ENCODE measurements around the gene TIMM50.

TIMM50 gene

DNA sequence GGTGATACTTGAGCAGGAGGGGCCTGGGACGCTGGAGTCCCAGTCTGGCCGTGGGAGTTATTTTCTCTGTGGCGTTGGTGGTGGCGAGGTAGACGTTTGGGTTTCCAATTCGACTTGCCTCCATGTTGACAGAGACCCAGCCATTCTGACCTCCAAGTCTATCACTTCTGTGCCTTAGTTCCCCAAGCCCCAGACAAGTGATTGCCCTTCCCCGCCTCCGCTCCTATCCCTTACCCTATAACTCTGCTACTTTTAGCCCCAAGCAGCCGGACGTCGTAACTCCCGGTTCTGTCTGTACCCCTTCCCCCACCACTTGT, 549 bp downstream of the TIMM50 start:
- Histone ChIP-seq H3K36me3 (ENCODE audit: low read length) (no peaks in the 10 kb centered on the region; the same call in 1 of the 2 replicates), H3K9me2 (replicated peaks; ENCODE audit: insufficient read depth, low read length) (no peaks in the 10 kb centered on the region), H3K9me3 (ENCODE audit: insufficient read depth, low read length) (no peaks in the 10 kb centered on the region), H3K4me3 (ENCODE audit: insufficient read depth, low read length, poor library complexity, severe bottlenecking) (peak overlapping the region; percentile 77), H2AFZ (ENCODE audit: low read depth, low read length, severe bottlenecking) (peak overlapping the region; percentile 53), H3F3A (ENCODE audit: insufficient read depth) (peaks cover 11% of the 10 kb centered on the region), H3K27ac (ENCODE audit: low read depth, low read length) (peak overlapping the region; percentile 19; the same call in 1 of the 2 replicates), H3K79me2 (ENCODE audit: insufficient read depth, low read length) (peaks cover 22% of the 10 kb centered on the region), H3K27me3 (ENCODE audit: low read length) (no peaks in the 10 kb centered on the region), H3K9ac (ENCODE audit: low read length) (peak overlapping the region; percentile 91), H3K4me2 (ENCODE audit: low read depth, low read length, poor library complexity, severe bottlenecking) (peak overlapping the region; percentile 76), H4K20me1 (ENCODE audit: low read depth, low read length) (no peaks in the 10 kb centered on the region)
- TF ChIP-seq, protein P1, sequence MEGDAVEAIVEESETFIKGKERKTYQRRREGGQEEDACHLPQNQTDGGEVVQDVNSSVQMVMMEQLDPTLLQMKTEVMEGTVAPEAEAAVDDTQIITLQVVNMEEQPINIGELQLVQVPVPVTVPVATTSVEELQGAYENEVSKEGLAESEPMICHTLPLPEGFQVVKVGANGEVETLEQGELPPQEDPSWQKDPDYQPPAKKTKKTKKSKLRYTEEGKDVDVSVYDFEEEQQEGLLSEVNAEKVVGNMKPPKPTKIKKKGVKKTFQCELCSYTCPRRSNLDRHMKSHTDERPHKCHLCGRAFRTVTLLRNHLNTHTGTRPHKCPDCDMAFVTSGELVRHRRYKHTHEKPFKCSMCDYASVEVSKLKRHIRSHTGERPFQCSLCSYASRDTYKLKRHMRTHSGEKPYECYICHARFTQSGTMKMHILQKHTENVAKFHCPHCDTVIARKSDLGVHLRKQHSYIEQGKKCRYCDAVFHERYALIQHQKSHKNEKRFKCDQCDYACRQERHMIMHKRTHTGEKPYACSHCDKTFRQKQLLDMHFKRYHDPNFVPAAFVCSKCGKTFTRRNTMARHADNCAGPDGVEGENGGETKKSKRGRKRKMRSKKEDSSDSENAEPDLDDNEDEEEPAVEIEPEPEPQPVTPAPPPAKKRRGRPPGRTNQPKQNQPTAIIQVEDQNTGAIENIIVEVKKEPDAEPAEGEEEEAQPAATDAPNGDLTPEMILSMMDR (IDR thresholded peaks at IDR 0.05; ENCODE audit: insufficient read depth, low read length, poor library complexity, severe bottlenecking): no peak
- TF ChIP-seq EZH2phosphoT487 (conservative IDR thresholded peaks at IDR 0.05; ENCODE audit: low read length): no peak

DNA sequence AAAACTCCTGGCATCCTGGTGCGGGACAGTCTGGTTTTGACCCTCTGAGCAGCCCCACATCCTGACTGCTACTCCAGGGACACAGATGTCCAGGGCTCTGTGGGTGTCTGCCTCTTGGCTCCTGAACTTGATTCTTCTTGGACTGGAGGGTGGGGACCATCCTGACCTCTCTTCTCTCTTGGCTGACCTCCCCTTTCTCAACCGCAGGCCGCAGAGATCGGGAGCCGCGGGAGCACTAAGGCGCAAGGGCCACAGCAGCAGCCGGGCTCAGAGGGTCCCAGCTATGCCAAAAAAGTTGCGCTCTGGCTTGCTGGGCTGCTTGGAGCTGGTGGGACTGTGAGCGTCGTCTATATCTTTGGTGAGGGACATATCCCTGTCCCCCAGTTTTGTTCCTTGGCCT, 1.0 kb downstream of the TIMM50 start:
- Histone ChIP-seq H2AFZ (ENCODE audit: low read depth, low read length, severe bottlenecking) (no peak overlapping the region), H3K9me2 (replicated peaks; ENCODE audit: insufficient read depth, low read length) (no peaks in the 10 kb centered on the region), H3K27me3 (ENCODE audit: low read length) (no peaks in the 10 kb centered on the region), H3K4me2 (ENCODE audit: low read depth, low read length, poor library complexity, severe bottlenecking) (peak overlapping the region; percentile 76), H3K36me3 (ENCODE audit: low read length) (no peaks in the 10 kb centered on the region), H3K9me3 (ENCODE audit: insufficient read depth, low read length) (no peaks in the 10 kb centered on the region), H4K20me1 (ENCODE audit: low read depth, low read length) (no peaks in the 10 kb centered on the region), H3K9ac (ENCODE audit: low read length) (peak overlapping the region; percentile 91), H3K79me2 (ENCODE audit: insufficient read depth, low read length) (peaks cover 22% of the 10 kb centered on the region), H3K27ac (ENCODE audit: low read depth, low read length) (no peak overlapping the region), H3K4me3 (ENCODE audit: insufficient read depth, low read length, poor library complexity, severe bottlenecking) (peak overlapping the region; percentile 77), H3F3A (ENCODE audit: insufficient read depth) (peaks cover 11% of the 10 kb centered on the region)
- TF ChIP-seq EZH2phosphoT487 (conservative IDR thresholded peaks at IDR 0.05; ENCODE audit: low read length): no peak
- TF ChIP-seq, protein P1 (IDR thresholded peaks at IDR 0.05; ENCODE audit: insufficient read depth, low read length, poor library complexity, severe bottlenecking): no peak

DNA sequence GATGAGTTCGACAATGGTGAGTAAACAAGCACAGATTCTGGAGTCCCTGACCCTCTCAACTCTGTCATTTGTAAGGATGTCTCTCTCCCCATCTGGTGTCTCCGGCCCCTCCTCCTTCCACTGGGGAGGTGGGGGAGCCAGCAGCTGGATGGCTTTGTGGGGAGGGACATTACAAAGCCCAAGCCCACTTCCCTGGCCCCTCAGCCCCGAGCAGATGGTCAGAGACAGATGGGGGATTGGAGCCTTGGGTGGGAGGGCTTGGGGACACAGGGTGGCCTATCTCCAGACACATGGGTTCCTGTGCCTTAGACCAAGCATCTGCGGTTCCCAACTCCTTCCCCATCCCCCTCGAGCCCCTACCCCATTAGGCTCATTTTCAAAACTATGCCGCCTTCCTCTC, 2.5 kb downstream of the TIMM50 start:
- Histone ChIP-seq H3K9me3 (ENCODE audit: insufficient read depth, low read length) (no peaks in the 10 kb centered on the region), H3K27me3 (ENCODE audit: low read length) (no peaks in the 10 kb centered on the region), H3K79me2 (ENCODE audit: insufficient read depth, low read length) (peaks cover 22% of the 10 kb centered on the region), H3K4me3 (ENCODE audit: insufficient read depth, low read length, poor library complexity, severe bottlenecking) (no peak overlapping the region), H3K9me2 (replicated peaks; ENCODE audit: insufficient read depth, low read length) (no peaks in the 10 kb centered on the region), H3K4me2 (ENCODE audit: low read depth, low read length, poor library complexity, severe bottlenecking) (no peak overlapping the region), H4K20me1 (ENCODE audit: low read depth, low read length) (no peaks in the 10 kb centered on the region), H3F3A (ENCODE audit: insufficient read depth) (peaks cover 11% of the 10 kb centered on the region), H3K36me3 (ENCODE audit: low read length) (no peaks in the 10 kb centered on the region), H3K9ac (ENCODE audit: low read length) (no peak overlapping the region), H3K27ac (ENCODE audit: low read depth, low read length) (no peak overlapping the region), H2AFZ (ENCODE audit: low read depth, low read length, severe bottlenecking) (no peak overlapping the region)
- TF ChIP-seq, protein P1 (IDR thresholded peaks at IDR 0.05; ENCODE audit: insufficient read depth, low read length, poor library complexity, severe bottlenecking): no peak
- TF ChIP-seq EZH2phosphoT487 (conservative IDR thresholded peaks at IDR 0.05; ENCODE audit: low read length): no peak

All from SU-DHL-6 (cell line).